SU-DHL-6 (cell line): ENCODE measurements around the gene CNIH2.

ENCODE experiments used
- H2AFZ ChIP-seq: fragments of 200-600 bp; sonication (generic); 2 replicates; pipeline ENCODE4 v1.6.1; 2014; ENCODE audit warnings: low read depth, mild to moderate bottlenecking, moderate library complexity, mixed read lengths, antibody characterized with exemption, low read length; ENCODE audit not compliant: severe bottlenecking
- H3F3A ChIP-seq: fragments of 200-600 bp; shearing (Covaris generic); 2 replicates; pipeline ENCODE4 v1.6.0; 2016; ENCODE audit warnings: antibody characterized with exemption, mild to moderate bottlenecking; ENCODE audit not compliant: insufficient read depth
- H3K27ac ChIP-seq: fragments of 200-600 bp; sonication (generic); 2 replicates; pipeline ENCODE4 v1.5.1; 2016; ENCODE audit warnings: low read depth, mild to moderate bottlenecking, low read length, moderate library complexity, mixed read lengths
- H3K27me3 ChIP-seq: fragments of 200-600 bp; sonication (generic), shearing (Covaris generic); 2 replicates; pipeline ENCODE4 v1.6.0; 2014; ENCODE audit warnings: mild to moderate bottlenecking, low read length
- H3K36me3 ChIP-seq: fragments of 200-600 bp; sonication (generic); 2 replicates; pipeline ENCODE4 v1.6.1; 2014; ENCODE audit warnings: mild to moderate bottlenecking, low read length, mixed read lengths
- H3K4me2 ChIP-seq: fragments of 300-600, 200-600 bp; shearing (Covaris generic), sonication (generic); 2 replicates; pipeline ENCODE4 v1.6.0; 2014; ENCODE audit warnings: low read length, low read depth, mild to moderate bottlenecking; ENCODE audit not compliant: poor library complexity, severe bottlenecking
- H3K4me3 ChIP-seq: fragments of 200-600 bp; sonication (generic); 2 replicates; pipeline ENCODE4 v1.5.1; 2014; ENCODE audit warnings: antibody characterized with exemption, low read length, mild to moderate bottlenecking, mixed read lengths; ENCODE audit not compliant: insufficient read depth, poor library complexity, severe bottlenecking
- H3K79me2 ChIP-seq: fragments of 200-600 bp; sonication (generic); 2 replicates; pipeline ENCODE4 v1.6.1; 2014; ENCODE audit warnings: mild to moderate bottlenecking, low read length, moderate library complexity; ENCODE audit not compliant: insufficient read depth
- H3K9ac ChIP-seq: fragments of 200-600 bp; sonication (generic); 2 replicates; pipeline ENCODE4 v1.7.0; 2014; ENCODE audit warnings: mild to moderate bottlenecking, low read length
- H3K9me2 ChIP-seq: fragments of 200-600 bp; sonication (generic); replicated peaks from 2 replicates; pipeline ENCODE4 v1.6.1; 2014; ENCODE audit warnings: low read length; ENCODE audit not compliant: insufficient read depth
- H3K9me3 ChIP-seq: fragments of 200-600 bp; sonication (generic); 2 replicates; pipeline ENCODE4 v1.6.1; 2014; ENCODE audit warnings: low read length, mixed read lengths; ENCODE audit not compliant: insufficient read depth
- H4K20me1 ChIP-seq: fragments of 200-600 bp; sonication (generic); 2 replicates; pipeline ENCODE4 v1.6.1; 2014; ENCODE audit warnings: low read depth, mild to moderate bottlenecking, antibody characterized with exemption, low read length, moderate library complexity, mixed read lengths
- CTCF ChIP-seq: fragments of 200-600 bp; sonication (generic); IDR thresholded peaks from one replicate; pipeline ENCODE4 v1.5.1; 2017; ENCODE audit warnings: antibody characterized with exemption, mild to moderate bottlenecking, low read length, moderate library complexity; ENCODE audit not compliant: insufficient read depth, poor library complexity, severe bottlenecking
- EZH2phosphoT487 ChIP-seq: fragments of 200-600 bp; sonication (generic), shearing (Covaris generic); conservative IDR thresholded peaks from 2 replicates; pipeline ENCODE4 v1.6.1; 2018; ENCODE audit warnings: mild to moderate bottlenecking, antibody characterized with exemption, low read length, moderate library complexity, mixed read lengths

The CNIH2 gene

GRCh38 chr11:66264383-66264782, 13.6 kb upstream of the CNIH2 start:
- H3K9me3 ChIP-seq, result no peaks in the 10 kb centered on the region
- no peaks in the 10 kb centered on the region for H4K20me1 ChIP-seq
- no peak overlapping the region for H3K4me3 ChIP-seq
- H3K36me3 ChIP-seq, result no peaks in the 10 kb centered on the region
- H3K79me2 ChIP-seq, result peaks cover 8% of the 10 kb centered on the region
- no peaks in the 10 kb centered on the region for H3K9me2 ChIP-seq
- no peak overlapping the region for H3K9ac ChIP-seq
- H3K4me2 ChIP-seq, result no peak overlapping the region
- no peak overlapping the region for H2AFZ ChIP-seq
- H3K27ac ChIP-seq, result no peak overlapping the region
- H3K27me3 ChIP-seq, result no peaks in the 10 kb centered on the region
- TF ChIP-seq EZH2phosphoT487 (no peak), CTCF (no peak)
- H3F3A ChIP-seq, result peaks cover 6% of the 10 kb centered on the region

GRCh38 chr11:66264914-66265313, 13.1 kb upstream of the CNIH2 start:
- Histone ChIP-seq H3F3A (peaks cover 6% of the 10 kb centered on the region), H3K79me2 (peaks cover 13% of the 10 kb centered on the region), H3K36me3 (no peaks in the 10 kb centered on the region), H3K27me3 (no peaks in the 10 kb centered on the region), H3K27ac (no peak overlapping the region), H3K9me2 (no peaks in the 10 kb centered on the region), H3K4me2 (no peak overlapping the region), H4K20me1 (no peaks in the 10 kb centered on the region), H3K9me3 (no peaks in the 10 kb centered on the region), H2AFZ (no peak overlapping the region), H3K4me3 (no peak overlapping the region), H3K9ac (no peak overlapping the region)
- TF ChIP-seq EZH2phosphoT487, result no peak
- TF ChIP-seq CTCF, result peak; percentile 68

- no peaks in the 10 kb centered on the region for H3K9me3 ChIP-seq
- no peak overlapping the region for H3K4me2 ChIP-seq
- H3K9ac ChIP-seq, result no peak overlapping the region
- no peaks in the 10 kb centered on the region for H3K27me3 ChIP-seq
- H3K9me2 ChIP-seq, result no peaks in the 10 kb centered on the region
- peaks cover 6% of the 10 kb centered on the region for H3F3A ChIP-seq
- H3K27ac ChIP-seq, result no peak overlapping the region
- H3K79me2 ChIP-seq, result peaks cover 22% of the 10 kb centered on the region
- no peak for TF ChIP-seq CTCF
- TF ChIP-seq EZH2phosphoT487, result no peak
- no peak overlapping the region for H3K4me3 ChIP-seq
- no peaks in the 10 kb centered on the region for H4K20me1 ChIP-seq
- H2AFZ ChIP-seq, result no peak overlapping the region
- H3K36me3 ChIP-seq, result no peaks in the 10 kb centered on the region
These were observed 12.2 kb upstream of the CNIH2 start for GRCh38 chr11:66265531-66266377.
